GM15510 (cell line): Measurements from ENCODE around the gene DCANP1.

Source experiments
- POLR2A ChIP-seq: IDR thresholded peaks from 3 replicates; pipeline ENCODE4 v1.6.1; 2011; ENCODE audit warnings: borderline replicate concordance; ENCODE audit not compliant: insufficient read length; ENCODE audit errors: extremely low read depth

DCANP1 gene

DNA sequence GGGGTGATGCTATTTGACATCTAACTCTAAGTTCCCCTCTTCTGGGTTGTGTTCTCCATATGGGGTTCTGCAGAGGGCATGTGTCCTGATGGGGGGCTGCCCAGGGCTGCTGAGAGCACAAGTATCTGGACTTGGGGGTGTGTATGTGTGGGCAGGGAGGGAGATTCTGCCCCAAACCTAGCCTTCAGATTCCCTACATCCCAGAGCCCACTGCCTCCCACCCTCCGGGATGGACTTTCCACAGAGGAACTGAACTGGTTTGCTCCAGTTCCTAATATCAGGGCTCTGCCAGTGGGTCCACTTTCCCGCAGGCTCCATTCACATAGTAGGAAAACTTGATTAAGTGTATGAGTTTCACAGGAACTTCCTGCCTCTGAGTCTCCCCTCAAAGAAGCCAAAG, 21.4 kb upstream of the DCANP1 start:
- TF ChIP-seq POLR2A: no peak

GRCh38 chr5:135467871-135468485, 20.8 kb upstream of the DCANP1 start:
- no peak for TF ChIP-seq POLR2A

DNA sequence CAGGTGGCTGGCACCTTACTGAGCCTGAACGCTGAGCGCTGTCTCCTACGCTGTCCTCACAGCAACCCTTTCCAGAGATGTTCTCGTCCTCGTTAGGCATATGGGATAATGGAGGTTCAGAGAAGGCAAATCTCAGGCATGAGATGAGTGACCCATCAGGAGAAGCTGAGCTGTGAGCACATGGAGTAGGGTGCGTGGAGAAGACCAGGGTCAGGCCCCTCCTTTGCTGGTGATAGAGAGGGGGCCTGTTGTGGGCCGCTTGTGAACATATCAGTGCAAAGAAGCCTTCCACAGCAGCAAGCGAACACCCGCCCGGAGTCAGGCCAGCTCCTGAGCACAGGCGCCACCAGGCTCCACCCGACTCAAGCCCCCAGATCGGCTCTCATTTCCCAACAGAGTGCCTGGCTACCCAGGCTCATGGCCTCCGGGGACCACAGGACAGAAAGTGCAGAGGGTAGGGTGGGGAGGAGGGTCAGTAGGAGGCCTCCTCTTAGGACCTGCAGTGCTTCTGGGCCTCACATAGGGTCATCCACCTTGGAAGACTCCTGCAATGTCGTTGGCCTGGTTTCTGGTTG, 20.0 kb upstream of the DCANP1 start:
- TF ChIP-seq POLR2A: no peak

- TF ChIP-seq POLR2A: no peak
These were observed 19.3 kb upstream of the DCANP1 start for GRCh38 chr5:135466178-135467050.

DNA sequence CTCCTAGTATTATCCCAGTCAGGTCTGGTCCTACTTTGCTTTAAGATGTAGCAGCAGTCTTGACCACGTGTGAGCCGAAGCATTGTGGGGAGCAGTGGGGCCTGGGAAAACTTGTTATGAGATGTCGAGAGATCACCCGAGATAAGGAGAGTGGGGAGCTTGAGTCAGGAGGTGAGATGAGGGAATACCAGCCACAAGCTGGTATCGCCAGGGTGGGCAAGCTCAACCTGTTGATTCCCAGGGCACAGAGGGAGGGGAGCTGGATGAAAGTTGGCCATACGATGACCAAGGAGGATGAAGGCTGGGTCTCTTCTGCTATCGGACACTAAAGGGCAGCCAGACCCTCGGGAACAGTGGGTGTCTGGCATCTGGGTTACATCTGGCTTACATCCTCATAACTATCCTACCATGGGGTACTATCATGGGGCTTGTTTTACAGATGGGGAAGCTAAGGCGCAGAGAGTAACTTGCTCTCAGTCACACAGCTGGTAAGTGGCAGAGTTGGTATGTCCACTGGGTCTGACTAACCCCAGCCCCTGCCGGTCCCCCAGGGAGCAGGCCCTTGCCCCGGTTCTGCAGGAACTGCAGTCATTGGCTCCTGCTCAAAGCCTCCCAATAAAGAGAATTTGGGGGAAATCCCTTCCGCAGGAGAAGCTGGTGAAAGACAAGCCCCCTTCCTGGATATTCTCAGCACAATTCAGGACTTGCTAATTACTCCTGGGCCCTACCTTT, 18.4 kb upstream of the DCANP1 start:
- TF ChIP-seq POLR2A: no peak

DNA sequence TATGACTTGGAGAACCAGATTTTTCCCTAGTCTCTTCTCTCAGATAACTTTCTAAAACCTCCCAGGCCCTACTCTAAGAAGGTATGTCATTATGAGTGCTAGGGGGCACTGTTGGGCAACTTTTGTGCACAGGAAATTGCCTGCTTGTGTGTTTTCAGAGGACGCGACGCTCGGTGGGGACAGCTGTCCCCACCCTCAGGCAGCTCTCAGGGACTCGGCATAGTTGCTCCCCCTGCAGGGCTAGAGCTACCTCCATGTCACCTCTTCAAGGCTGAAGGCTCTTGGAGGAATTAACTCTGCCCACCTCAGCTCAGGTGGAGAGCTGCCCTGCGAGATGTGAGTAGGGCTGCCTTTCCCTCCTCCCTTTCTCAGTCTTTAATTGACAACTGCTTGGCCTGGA, 15.2 kb upstream of the DCANP1 start:
- TF ChIP-seq POLR2A: no peak

GRCh38 chr5:135461481-135462151, 14.5 kb upstream of the DCANP1 start:
- TF ChIP-seq POLR2A: no peak

GRCh38 chr5:135460246-135461033, 13.3 kb upstream of the DCANP1 start:
- no peak for TF ChIP-seq POLR2A

DNA sequence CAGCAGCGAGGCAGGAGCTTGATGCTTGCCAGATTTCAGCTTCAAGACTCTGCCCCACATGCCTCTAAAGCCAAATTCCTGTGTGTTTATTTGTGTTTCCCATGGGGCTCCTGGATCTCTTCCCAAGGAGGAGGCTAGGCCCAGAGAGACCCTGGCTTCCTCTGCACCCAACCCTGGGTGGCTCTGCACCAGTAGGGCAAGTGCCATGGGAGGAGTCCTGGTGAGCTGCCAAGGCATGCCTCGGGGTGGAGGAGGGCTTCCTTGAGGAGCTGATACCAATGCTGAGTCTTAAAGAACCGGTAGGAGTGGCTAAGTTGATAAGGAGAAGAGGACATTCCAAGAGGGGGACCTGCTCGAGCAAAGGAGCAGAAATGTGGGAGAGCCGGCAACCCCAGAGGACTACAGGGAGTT, 11.8 kb upstream of the DCANP1 start:
- no peak for TF ChIP-seq POLR2A

DNA sequence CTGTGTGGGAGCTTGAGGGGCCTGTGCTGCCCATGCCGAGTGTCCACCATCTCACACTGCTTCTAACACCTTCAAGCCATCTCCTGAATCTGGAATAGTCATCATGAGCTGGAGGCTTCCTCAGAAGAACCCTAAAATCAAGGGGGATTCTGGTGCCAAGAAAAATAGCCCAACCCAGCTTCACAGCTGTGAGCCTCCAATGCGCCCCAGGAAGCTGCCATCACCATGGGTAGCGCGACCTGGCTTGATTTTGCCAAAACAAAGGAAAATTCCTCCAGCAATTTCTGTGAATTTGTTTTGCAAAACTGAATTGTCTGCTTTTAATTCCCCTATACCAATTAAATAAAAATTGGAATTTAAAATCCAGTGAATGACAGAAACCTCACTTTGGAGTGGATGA, 11.2 kb upstream of the DCANP1 start:
- no peak for TF ChIP-seq POLR2A

- TF ChIP-seq POLR2A: no peak
These were observed 10.4 kb upstream of the DCANP1 start for GRCh38 chr5:135457424-135458071.

- TF ChIP-seq POLR2A: no peak
These were observed 9.3 kb upstream of the DCANP1 start for GRCh38 chr5:135456238-135457099.
